ENCODE data around the gene CUL7.
"Not testable (repeated sequence)": the region's sequence is repeated elsewhere in the genome, so short reads cannot be mapped to it uniquely, and the experiment has no call there.

The CUL7 gene

DNA sequence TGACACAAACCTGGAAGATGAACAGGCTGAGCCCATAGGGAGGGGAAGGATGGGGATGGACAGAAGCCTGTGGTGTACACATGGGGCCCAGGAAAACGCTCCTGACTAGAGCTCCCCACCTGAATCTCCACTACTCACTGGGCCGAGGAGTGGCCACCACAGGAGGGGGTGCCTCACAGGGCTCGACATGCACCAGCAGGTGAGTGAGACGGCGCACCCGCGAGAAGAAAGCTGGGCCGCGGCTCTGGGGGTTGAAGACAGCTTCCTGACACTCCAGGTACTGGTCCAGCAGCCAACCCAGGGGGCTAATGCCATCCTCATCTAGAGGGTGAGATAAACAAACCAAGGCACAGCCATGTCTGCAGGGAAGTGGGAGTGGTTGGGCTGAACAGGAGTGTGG, 10.3 kb downstream of the CUL7 start:
- no peak for DNase-seq

DNA sequence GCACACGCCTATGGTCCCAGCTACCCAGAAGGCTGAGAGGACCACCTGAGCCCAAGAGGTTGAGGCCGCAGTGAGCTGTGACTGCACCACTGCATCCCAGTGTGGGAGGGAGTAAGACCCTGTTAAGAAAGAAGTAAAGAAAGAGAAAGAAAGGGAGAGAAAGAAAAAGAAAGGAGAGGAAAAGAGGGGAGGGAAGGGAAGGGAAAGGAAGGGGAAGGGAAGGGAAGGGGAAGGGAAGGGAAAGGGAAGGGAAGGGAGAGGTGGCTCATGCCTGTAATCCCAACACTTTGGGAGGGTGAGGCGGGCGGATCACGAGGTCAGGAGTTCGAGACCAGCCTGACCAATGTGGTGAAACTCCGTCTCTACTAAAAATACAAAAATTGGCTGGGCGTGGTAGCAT, 12.2 kb downstream of the CUL7 start:
- not testable (repeated sequence) for DNase-seq

DNA sequence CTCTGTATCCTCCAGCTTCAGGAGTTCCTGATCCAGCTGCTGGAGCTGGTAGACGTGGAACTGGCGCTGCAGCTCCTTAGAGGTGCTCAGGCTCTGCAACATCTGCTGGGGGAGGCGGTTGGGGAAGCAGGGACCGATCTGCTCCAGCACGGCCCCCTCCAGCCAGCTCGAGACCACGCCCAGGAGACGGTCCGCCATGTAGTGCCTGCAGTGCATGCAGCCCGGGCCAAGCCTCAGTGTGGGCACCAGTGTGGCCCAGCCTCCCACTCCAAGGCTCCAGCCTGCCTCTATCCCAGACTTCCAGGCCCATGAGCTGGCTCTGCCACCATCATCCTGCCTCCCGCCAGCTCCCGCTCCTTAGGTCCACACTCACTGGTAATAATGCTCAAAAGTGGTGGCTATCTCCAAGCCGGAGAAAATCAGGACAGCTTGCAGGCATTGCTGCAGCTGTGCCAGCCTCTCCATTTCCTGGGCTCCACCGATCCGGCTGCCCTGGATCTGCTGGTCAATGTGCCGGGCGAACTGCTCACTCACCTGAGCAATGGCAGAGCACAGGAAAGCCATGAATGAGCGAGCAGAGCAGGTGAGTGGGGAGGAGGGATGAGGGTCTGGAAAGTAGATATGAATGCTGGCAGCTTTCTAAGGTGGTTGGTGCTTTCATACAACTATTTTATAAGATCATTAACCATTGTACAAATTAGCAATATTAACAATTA, 13.0 kb downstream of the CUL7 start:
- DNase-seq = no peak

DNA sequence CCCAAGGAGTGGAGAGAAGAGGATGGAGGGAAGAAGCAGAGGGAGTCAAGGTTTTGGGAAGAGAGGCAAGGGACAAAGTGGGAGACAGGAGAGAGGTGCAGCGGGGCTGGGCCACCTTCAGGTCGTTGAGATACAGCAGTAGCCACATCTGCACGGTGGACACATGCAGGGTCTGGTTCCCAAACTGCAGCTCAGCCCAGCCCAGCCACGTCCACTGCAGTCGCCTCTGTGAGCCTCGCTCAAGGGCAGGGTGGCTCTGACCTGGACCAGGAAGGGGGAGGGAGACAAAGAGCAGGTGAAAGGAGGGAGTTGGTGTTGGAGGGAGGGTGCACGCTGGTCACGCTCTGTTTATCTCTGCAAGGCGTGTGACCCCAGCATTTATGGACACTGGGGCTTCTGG, 14.9 kb downstream of the CUL7 start:
- DNase-seq = no peak

DNA sequence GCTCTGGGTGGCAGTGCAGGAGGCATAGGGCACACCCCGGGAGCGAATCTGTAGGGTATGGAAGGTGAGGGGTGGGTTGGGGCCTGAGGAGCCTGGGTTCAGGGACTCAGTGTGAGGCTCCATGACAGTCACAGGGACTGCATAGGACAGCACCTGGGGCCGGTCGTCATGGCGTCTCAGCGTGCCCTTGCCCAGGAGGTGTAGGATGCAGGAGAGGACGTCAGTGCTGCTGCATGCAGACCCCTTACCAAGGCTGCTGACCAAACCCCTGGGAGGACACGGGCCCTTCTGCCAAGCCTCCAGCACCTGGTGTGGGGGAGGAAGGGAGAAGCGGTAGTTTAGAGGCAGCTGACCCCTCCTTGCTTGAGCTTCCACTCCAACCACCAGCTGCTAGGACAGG, 15.9 kb downstream of the CUL7 start:
- no peak for DNase-seq

DNA sequence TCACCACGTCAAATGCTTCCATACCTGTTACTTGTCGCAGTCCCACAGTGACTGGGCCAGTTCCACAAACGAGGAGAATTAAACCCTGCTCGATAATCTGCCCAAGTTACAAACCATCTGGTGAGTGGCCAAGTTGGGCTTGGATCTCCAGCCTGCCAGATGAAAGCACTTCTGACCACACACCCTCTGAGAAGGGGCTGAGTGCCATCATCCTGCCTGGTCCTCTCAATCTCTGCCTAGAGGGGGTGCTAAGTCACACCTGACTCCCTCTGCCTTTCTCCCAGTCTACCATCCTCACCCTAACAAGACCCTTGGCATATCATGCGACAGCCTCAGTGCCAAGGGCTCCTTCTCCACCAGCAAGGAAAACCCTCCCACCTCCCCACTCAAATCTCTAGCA, 16.5 kb downstream of the CUL7 start:
- DNase-seq = no peak

DNA sequence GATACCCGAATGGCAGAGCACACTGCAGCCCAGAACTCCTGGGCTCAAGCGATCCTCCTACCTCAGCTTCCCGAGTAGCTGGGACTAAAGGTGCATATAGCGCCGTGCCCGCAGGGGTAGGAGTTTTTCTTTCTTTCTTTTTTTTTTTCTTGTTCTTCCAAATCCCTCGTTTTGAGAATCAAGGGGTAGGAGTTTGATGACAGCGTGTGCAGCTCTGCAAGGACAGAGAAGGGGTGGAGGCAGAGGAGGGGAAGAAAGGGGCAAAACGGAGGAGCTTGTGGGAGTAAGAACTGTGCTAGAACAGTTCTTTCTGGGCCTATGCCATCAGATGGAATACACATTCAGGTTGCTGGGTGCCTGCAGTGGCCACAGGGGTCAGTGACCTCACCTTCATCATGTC, 16.9 kb downstream of the CUL7 start:
- no peak for DNase-seq

DNA sequence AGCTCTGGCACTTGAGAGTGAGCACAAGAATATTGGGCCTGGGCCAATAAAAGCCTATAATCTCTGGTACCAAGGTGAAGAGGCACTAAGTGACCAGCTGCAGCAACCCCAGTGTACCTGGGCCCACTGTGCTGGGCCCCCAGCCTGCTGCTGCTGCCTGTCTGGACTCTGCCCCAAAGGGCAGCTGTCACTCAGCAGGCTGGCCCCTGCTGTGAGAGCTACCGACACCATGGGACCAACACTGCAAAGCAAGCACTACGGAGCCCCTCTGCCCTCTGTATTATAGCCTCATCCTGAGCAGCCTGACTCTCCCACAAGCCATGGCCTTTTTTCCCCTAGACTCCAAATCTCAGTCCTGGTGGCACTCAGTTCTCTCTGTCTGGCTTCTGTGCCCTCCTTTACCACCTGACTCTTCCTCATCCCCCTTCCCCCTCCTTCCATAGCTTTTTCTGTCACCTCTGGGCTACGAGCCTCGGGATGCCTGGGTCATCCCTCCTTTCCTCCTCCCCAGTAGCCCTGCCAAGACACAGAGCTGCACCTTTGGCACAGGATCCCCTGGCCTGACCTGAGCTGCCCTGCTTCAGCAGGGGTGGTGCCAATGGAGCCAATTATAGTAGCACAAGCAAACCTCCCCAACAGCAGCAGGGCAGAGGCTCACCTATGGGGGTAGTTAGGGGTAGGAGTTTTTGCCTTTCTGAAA, 18.0 kb downstream of the CUL7 start:
- no peak for DNase-seq

DNA sequence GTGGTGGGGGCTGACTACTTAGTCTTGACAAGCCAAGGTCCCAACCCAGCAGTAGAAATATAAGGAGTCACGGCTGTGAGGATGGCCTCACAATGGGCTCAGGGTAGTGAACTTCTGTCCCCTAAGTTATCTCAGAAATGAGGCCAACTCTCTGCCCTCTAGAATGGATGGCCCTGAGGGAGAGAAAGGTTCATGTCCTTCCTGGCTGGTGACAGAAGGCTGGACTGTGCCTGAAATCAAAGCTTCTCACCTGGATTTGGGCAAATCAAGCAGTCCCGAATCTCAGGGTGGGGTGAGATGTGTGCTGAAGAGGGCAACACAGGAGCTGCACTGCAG, 19.5 kb downstream of the CUL7 start:
- DNase-seq = no peak

DNA sequence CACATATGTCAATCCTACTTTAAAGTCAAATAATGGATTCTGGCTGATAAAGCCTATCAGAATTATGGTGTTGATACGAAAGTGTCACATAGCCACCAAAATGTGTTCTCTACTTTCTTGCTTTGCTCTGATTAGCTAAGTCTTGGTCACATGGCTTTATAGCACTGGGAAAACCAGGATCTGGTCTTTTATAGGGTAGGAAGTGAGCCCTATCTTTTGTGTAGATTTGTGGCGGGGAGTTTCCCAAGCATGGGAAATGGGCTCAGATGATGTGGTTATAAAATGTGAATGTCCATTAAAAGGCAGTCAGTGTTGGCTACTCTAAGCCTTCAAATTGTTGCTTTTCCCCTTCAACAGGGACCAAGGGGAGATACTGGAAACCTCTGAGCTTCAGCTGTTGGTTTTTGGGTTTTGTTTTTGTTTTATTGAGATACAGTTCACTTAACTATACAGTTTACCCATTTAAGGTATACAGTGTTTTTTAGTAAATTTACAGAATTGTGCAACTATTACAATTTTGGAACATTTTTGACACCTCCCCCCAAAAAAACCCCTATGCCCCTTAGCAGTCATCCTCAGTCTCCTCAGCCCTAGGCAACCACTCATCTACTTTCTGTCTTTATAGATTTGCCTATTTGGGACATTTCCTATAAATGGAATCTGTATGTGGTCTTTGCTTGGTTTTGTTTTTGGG, 20.0 kb downstream of the CUL7 start:
- DNase-seq = no peak

DNA sequence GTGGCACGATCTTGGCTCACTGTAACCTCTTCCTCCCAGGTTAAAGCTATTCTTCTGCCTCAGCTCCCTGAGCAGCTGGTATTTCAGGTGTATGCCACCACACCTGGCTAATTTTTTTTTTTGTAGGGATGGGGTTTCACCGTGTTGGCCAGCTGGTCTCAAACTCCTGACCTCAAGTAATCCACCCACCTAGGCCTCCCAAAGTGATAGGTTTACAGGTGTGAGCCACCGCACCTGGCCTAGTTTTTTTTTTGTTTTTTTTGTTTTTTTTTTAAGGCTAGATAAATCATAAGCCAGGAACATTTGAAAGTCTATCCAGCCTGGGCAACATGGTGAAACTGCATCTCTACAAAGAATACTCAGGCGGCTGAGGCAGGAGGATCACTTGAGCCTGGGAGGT, 21.3 kb downstream of the CUL7 start:
- DNase-seq = no peak

DNA sequence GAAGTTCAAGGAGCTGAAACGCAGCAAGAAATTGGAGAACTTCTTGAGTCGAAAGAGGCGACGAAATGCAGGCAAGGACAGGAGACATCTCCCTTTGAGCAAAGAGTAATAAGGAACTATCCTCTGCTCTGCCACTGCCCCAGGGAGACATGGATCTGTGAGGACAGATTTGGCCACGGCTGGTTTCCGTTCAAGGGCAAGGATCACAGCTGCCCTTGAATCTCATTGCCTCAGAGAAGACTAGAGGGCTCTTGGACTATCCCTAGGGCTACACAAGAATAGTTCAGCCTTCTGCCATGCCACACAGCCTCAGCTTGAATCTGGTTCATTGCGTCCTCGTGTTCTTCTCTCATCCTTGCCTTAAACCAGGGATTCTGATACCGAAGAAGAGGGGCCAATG, 24.5 kb downstream of the CUL7 start:
- no peak for DNase-seq

DNA sequence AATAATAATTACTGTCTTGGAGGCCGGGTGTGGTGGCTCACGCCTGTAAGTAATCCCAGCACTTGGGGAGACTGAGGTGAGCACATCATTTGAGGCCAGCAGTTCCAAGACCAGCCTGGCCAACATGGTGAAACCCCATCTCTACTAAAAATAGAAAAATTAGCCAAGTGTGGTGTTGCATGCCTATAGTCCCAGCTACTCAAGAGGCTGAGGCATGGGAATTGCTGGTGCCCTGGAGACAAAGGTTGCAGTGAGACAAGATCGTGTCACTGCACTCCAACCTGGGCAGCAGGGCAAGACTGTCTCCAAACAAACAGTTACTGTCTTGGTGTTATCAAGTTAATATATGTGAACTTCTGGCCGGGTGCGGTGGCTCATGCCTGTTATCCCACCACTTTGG, 27.3 kb downstream of the CUL7 start:
- no peak for DNase-seq

DNA sequence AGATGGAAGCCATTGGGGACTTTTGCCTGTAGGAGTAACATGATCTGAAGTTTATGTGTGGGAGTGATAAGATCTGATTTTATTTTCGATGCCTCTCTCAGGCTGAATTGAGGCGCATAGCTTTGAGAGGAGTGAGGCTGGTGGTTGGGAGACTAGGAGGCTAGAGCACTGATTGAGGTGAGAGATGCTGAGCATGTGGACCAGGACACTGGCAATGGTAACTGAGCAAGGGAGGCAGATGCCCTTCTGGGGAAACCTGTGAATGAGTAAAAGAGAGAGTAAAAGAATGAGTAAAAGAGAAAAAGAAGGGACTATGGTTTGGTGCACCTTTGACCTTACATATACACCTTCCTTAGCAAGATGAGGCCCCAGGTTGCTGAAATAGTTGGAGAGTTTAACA, 29.2 kb downstream of the CUL7 start:
- DNase-seq = peak; percentile 55

DNA sequence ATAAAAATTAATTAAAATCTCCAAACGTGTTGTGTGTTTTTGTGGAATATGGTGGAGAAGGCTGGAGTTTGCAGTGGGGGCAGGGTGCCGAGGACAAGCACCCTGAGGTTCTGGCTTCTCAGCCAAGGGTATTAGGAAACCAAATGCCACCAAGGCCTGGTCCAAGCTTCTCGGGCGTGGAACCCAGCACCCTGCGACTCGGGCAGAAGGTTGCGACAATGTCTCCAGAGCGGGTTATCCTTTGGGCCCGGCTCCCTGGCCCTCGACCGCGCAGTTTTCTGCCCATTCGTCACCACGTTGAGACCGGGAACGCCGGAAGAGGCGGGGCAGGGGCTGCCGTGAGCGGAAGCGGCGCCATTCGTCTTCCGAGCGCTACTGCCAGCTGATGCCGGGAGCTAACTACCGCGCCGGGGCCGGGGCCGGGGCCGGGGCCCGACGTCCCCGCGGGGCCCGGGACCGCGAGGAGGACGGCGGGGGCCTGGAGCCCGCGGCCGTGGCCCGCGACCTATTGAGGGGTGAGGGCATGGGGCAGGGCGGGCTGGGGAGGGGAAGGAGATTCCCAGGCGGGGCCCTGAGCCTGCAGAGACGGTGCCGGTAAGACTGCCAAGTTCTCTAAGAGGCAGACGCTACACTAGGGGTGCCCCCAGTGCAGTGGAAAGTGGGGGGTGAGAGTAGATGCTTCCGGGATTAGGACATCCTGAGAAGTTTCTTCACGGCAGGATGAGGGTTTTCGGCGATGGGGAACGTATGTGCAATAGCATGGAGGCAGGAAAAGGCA, 32.2 kb downstream of the CUL7 start, which contains the start of gene RRP36:
RRP36 (plus strand) TSS at position 354 of the 778 bp plus-strand sequence; CDS start at position 386, 32 bp downstream.
- DNase-seq = peak; percentile 85

DNA sequence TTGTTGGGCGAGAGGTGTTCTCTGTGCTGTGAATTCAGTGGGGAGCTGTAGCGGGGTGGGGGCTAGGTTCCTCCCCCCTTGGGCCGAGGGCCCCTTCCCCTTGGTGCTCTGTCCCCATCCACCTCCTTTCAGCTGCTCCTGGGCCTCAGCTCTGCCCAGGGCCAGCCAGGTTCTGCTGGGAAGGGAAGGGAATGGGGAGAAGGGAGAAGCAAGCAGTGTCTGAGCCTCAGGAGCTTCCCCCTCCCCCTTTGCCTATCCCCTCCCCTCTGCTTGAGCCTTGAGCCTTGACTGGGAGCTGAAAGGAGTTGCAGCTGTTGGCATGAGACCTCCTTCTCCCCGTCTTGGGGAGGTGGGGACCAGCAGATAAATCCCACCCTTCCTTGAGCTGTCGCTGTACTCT, 32.8 kb downstream of the CUL7 start:
- no peak for DNase-seq

DNA sequence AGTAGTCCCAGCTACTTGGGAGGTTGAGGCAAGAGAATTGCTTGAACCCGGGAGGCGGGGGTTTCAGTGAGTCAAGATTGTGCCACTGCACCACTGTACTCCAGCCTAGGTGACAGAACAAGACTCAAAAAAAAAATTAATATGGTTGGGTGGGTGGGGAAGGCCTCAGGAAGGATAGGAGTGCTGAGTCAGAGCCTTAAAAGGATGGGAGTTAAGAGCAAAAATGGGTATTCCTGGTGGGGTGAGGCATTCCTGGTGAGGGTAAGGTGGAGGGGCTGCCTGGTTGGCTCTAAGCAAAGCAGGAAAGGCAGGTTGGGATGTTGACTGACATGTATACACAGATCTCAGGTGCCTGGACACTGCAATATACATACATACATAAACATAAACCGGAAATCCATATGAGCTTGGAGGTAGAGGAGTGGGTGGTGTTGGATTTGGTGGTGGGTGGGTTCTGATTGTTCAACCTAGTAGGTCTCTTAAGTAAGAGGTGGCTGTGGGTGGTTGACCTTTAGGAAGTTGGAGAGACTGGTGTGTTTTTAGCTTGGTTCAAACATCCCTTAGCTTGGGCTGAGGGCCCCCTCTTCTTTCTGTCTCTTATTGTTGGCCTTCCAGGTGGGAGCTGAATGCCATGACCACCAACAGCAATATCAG, 33.5 kb downstream of the CUL7 start:
- no peak for DNase-seq

DNA sequence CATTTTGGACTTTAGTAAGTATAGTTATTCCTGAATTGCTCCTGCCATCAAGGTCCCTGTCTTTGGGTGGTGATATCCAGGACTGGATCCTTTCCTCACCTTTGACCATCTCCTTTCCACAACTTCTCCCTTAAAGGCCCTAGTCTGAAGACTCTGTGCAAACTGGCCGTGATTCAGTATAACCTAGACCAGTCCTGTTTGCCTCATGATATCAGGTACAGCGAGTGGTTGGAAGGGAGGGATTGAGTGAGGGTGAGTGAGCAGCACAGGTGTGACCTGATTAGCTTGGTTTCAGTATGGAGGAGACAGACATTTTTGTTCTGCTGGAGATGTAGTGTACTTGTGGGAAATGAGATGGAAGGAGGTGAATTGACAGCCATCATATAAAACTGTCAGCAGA, 34.5 kb downstream of the CUL7 start:
- DNase-seq = no peak

DNA sequence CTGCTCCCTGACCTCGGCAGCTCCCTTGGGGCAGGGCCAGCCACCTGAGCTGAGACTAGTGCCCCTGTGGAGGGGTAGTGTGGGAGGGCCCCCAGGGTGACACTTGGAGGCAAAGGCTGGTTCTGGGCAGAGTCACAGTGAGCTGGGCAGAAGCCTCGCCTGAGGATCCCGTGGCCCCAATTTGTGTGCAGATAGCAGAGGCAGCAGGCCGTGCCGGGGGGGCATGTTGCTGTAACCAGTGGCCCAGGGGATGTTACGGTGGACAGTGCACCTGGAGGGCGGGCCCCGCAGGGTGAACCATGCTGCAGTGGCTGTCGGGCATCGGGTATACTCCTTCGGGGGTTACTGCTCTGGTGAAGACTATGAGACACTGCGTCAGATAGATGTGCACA, 36.7 kb downstream of the CUL7 start:
- no peak for DNase-seq

DNA sequence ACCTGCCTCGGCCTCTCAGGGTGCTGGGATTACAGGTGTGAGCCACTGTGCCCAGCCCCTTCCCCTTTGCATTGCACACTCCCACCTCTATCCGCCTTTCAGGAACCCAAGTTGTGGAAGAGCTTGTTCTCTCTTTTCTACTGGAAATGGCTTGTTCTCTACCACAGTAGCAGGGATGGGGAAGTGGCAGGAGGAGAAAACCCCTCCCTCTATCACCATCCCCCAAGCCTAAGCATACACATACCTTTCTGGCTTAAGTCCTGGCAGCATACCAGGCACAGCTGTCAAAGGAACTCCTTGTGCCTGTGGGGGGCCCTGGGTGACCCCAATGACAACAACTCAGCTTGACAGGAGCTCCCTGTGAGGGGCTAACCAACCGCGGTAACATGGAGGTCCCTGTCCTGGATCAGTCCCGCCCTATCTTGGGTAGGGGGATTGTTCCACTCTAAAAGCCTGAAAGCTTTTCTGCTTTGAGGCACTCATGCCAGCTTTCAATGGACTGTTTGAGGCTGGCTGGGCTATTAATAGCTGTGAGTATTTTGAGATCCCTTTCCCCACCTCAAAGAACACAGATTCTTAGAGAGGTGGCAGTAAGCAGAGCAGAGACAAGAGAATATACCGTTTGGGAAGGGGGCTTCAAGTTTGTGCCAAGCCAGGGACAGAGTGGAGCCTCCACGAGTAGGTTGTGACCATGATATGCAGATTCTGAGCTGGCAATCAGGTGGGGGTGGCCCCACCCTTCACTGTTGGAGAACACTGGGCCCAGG, 37.3 kb downstream of the CUL7 start:
- DNase-seq = no peak

DNA sequence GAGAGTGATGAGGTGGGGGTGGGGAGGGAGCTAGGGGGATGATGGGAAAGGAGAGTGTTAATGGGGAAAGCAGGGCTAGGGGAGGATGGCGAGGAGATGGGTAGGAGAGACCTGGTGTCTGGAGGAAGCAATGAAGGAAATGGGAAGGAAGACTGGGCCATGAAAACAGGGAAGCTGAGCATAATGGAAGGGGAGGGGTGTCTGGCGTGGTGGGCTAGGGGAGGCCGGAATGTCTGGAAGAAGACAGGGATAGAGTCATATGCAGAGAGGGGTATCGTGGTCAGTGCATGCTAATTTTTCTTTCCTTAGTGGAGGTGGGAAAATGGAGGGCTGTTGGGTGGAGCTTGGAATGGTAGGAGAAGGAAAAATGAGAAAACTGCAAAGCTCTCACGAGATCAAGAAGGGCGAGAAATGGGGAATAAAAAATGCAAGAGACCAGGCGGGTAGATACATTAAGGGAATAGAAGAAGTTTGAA, 39.2 kb downstream of the CUL7 start:
- no peak for DNase-seq

DNA sequence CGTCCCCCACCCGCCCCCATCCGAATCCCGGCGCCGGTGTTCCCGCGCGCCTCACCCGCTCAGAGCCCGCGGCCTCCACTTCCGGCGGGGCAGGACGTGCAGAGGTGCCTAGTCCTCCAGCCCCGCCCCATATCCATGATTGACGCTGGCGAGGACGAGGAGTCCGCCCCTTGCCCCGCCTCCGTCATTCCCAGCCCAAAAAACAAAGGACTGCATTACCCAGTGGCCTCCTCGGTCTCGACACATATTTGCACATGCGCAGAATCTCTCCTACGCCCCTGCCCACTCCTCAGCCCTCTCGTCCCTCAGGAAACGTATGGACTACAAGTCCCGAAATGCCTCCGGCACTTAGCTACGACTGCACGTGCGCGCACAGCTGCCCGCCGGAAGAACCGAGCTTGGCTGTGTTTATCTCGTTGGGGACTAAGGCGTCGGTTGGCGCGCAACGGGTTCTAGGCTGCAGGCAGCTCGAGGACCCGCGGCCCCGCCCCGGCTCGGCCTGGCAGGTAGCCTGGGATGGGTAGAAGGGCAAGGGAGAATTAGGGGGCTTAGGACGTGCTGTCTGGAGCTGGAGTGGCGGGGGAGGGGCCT, 39.7 kb downstream of the CUL7 start, which contains the start of the genes KLHDC3 and MEA1:
KLHDC3 (plus strand) TSS at position 407 of the 591 bp plus-strand sequence. CDS start 2,944 bp downstream, outside the sequence.
MEA1 (minus strand) TSS at position 104 of the 591 bp plus-strand sequence. CDS start 133 bp downstream, outside the sequence.
- DNase-seq = peak; percentile 100
